ENCODE measurements around the gene NTM.

NTM gene

DNA sequence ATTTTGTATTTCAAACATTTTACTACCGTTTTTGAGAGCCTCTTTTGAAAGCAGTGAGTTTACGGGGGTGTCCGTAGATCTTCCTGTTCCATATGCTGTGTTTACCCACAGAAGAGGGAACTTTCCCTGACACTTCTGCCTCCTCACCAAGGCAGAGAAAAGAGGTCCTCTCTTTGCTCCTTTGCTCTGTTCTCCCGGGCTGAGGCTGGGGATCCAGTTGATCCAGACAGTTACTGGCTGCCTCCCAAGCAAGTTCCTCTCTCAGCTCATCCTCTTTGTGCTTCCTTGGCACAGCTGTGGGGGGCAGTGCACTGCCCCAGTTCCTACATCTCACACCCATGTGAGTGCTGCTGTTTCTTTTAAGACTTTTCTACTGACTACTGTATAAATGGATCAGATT, 813.7 kb downstream of the NTM start:
- DNase-seq, result no peak

DNA sequence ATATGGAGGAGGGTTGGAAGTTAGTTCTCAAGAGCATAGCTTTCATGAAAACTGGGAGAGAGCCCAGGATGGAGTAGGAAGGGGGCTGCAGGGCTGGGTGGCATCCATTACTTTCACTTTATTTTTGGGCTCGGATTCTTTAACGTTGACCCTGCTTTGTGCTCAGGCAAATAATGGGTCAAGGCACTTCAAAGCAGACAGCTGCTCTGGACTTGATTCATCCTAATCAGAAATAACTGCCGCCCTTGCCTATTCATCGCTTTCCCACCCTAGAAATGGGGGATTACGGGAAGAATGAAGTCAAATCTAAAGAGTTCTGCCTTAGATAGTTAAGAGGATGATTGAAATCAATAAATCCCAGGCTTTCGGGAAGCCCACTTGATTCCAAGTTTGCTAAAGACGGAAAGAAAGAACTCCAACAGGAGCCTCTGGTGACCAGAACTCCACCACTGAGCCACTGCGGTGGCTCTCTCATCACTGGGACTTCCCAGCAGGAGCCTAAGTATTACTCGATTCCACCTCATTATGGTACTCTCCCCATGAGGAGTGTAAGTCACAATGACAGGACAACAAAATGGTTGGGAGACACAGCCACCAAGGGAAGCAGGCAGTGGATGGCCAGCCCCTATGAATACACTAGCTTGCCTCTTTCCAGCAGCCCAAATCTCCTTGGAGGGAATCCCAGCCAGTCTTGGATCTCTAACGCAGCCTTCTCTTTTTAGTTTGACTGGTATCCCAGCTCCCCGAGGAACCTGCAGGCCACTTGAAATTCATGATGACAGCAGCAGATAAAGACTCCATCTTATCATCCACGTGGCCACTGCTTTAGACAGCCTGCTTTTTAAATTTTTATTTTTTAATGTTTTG, 815.5 kb downstream of the NTM start:
- DNase-seq, result no peak

DNA sequence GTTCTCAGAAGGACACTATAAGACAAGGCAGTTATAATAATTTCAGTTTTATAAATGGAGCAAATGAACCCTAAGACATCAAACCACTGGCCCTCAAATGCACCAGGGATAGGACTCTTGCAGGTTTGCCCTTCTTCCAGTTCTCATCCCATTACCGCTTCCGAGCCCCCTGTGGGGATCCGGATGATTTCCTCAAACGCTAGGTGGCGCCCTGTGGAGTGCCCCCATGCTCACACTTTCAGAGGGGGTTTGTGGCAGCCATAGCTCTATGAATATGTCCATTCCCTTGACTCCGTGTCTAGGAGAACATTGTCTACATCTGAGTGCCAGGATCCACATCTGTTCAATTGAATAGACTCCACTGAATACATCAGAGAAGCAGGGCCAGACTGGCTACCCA, 816.3 kb downstream of the NTM start:
- no peak for DNase-seq

DNA sequence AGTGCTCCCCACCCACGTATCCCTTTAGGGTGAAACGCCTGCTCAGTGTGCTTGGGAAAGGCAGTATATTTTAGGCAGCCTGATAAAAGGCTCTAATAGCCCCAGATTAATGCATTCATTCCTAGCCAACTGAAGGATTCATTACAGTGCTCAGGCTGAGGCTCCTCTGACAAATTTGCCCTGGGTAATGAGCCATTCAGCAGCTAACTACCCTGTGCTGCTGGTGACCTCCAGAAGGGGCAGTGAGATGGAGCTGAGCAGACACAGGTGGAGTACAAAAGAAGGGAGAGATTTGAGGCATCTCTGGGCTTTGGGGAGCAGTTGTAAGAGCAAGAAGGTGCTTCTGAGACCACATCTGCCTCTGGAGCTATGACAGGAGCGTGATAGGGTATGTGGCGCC, 817.0 kb downstream of the NTM start:
- DNase-seq, result no peak

DNA sequence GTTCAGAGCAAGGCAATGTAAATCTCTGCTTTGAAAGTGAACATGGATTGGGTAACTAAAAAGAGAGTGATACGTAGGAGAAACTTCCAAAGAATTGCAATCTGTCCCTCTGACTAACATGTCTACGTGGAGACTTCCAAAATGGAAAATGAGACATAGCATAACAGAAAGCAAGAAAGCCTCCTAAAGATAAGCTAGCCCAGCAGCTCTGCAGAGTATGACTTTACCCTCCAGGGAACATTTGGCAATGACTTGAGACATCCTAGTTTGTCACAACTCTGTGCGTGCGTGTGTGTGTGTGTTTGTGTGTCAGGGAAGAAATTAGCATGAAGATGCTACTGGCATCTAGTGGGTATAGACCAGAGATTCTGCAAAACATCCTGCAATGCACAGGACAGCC, 817.4 kb downstream of the NTM start:
- no peak for DNase-seq

DNA sequence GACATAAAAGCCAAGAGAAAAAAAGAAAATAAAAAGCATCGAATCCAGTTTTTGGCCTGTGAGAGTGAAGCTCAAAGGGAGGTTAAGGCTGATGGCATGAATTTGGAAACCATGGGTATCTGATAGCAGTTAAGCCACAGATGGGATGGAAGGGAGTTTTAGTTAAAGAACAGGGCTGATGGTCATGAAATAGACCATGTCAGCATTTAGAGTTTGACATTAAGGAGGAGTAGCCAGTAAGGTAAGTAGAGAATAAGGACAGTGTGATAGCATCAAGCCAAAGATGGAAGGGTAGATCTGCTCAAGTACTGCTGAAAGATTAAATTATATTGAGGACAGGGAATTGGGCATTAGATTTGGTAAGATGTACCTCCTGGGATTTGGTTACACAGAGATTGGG, 826.5 kb downstream of the NTM start:
- DNase-seq, result no peak

DNA sequence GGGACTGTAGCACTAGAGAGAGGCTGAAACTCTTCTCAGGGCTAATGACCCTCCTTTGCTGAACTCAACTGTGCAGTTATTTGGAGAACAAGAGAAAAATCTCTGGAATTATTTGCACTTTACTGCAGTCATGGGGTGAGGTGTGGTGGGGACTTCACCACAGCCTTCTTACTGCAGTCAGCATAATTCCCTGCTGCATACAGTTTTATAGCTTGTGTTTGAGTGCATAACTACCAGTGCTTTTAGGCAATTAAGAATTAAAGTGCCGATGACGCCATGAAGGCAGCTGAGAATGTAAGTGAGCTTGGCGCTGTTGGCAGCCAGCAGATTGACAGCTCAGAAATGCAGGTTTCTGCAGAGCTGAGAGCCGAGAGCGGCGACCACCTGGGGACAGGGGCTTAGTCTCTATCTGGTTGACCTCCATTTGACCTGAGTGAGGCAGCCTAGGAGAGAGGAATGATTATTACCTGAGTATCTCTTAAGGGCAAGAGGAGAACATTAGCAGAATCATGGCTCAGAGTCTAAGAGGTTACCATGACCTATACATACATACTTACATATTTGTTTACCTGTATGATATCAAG, 830.0 kb downstream of the NTM start:
- DNase-seq, result peak; percentile 79 to 96 (median 89)

DNA sequence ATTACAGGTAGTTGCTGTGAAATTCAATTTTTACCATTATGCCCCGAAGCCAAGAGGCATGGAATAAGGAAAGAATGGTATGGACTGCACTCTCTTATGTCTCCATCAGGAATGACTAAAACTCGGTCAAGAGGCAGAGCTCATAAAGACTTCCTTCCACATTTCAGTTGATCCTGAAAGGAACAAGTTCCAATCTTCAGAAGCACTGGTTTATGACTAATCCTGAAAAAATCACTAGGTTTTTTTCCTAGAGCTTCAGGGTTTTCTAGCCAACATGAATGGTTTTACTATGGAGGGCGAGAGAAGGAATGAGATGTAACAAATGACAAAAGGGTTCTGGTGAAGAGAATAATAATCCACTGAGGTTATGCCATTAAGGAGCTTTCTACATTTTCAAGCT, 832.2 kb downstream of the NTM start:
- no peak for DNase-seq

DNA sequence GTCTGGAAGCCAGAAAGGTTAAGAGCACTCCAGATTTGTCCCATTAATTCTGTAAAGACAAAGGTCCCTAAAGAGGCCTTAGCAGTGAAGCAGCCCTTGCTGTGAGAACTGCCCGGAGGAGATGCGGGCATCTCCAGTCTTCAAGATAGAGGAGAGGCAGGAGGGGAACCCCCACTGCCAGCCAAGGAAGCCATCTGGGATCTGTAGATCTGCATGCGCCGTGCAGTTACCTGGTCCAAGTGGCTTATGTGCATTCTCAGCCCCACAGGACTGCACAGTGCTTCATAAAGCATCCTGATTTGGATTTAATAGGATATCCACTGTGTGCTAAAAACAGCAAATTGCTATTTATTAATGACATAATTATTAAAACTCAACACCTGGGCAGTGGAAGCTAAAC, 834.6 kb downstream of the NTM start:
- no peak for DNase-seq

DNA sequence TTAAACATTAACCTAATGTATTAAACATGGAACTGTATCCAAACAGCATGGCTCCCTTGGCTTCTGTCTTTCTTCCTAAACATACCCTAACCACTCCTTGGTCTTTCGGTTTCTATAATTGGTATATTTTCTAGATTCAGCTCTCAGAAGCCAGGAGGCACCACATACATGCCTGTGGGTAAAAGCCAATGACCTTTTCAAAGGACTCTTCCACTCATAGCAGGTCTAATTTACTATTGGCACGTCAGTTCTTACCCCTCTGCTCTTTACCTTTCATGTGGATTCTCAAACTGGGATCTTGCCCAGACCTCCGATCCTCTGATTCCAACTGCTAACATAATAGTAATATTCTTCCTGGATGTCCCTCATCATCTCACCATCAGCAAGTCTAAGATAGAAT, 835.1 kb downstream of the NTM start:
- DNase-seq, result no peak

DNA sequence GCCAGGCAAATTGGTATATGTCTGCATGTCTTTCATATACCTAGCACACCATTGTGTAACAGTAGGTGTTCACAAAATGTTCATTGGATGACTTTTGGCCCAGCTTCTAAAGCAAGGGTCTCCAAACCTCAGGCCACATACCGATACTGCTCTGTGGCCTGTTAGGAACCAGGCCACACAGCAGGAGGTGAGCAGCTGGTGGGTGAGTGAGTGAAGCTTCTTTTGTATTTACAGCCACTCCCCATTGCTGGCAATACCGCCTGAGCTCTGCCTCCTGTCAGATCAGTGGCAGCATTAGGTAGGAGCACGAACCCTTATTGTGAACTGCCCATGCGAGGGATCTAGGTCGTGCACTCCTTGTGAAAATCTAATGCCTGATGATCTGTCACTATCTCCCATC, 836.6 kb downstream of the NTM start:
- no peak for DNase-seq

DNA sequence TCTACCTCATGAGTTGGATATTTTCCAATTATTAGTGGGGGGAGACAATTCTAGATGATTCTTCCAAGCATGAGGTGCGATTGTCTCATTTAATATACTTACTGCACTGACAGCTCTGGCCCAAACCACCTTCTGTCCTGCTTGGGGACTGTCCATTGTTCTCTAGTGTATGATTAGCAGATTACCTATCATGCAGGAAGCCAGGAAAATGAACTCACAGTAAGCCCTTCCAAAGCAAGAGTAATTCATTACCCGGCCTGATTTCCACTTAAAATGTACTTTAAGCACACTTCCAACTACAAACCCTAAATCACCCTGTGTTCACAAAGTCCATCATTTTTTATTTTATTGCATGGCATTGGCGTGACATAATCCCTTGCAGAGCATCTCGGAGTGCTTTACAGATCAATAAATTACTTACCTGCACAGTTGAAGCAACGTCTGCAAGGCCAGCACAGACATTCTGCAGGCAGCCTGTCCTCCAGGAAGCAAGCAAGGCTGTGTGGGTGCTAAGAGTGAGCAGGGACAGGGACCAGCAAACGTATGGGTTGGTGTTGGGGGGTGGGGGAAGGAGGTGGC, 838.2 kb downstream of the NTM start:
- peak in 1 of 3 experiments; percentile 22 for DNase-seq

DNA sequence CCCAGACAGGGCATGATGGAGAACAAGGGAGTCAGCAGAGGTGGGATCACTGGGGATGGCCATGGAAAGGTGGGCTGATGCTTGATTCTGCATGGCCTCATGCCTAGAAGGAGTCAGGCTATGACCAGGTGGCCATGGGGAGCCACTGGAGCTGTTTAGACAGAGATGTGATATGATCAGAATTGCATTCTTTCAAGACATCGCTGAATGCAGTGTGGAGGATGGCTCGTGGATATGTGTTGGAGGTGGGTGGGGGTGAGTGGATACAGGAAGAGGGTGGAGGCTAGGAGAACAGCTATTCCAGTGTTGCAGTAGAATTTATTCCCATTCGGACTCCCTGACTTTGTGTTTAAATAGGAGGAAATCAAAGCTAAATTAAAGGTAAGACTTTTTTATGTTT, 841.1 kb downstream of the NTM start:
- no peak for DNase-seq

DNA sequence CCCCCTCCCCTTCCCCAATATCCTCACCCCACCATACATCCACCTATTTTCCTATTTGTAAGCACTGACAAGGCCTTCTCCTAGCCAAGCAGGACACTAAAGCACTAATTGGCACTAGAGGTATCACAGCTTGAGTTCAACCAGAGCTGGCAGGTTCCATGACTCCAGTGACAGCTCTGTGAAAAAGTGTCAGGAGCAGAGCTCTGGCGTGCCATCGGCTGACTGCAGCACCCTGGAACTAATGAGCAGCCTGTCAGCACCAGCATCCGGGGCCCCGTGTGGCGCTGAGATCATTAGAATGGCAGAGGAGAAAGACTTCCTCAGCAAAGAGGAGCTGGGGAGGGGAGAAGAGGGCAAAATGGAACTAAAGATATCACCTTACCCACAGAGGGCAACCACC, 847.4 kb downstream of the NTM start:
- DNase-seq, result no peak

DNA sequence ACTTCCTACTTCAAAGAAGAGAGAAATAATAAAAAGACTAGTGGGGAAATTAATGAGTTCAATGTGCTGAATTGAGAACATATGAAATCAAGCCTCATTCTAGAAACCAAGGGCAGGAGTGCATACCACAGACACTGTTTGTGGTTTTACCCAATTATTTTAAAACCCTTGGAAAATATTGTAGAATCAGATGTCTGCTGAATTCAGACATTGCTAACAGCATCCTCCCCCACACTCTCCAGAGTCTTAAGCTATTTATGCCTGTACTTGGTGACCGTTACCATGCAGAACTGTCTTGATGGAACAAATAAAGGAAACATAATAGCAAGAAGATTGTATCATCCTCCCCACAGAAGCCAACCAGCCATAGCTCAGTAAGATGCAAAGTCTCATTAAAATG, 850.1 kb downstream of the NTM start:
- DNase-seq, result no peak

DNA sequence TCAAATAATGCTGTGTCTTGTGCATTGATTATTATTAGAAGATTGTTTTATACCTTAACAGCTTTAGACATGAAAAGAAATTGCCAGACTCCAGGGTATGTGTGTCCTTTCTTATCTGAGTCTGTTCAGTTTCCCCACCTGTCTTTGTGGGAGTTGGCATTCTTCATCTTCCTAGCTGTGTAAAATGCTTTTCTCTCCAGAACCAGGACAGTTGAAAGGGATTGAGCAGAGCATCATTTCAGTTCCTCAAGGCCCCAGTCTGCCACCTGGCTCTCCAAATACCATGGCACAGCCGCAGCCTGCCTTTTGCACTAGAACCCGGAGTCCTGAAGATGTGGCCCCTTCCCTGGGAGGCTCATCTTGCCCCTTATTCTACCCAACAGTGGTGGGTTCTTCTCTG, 851.9 kb downstream of the NTM start:
- DNase-seq, result no peak

DNA sequence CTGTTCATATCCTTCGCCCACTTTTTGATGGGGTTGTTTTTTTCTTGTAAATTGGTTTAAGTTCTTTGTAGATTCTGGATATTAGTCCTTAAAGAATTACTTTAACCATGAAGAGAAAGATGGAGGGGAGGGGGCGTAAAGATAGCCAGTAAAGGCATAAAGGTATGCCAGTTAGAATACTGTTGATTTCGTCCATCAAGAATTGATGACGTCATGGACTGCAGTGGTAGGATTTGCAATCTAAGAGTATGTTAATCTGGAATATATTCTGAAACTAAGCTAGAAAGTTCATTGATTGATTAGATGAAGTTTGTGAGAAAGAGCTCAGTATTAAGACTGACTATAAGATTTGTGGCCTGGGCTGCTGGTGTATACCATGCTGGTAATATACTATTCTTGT, 856.1 kb downstream of the NTM start:
- no peak for DNase-seq

DNA sequence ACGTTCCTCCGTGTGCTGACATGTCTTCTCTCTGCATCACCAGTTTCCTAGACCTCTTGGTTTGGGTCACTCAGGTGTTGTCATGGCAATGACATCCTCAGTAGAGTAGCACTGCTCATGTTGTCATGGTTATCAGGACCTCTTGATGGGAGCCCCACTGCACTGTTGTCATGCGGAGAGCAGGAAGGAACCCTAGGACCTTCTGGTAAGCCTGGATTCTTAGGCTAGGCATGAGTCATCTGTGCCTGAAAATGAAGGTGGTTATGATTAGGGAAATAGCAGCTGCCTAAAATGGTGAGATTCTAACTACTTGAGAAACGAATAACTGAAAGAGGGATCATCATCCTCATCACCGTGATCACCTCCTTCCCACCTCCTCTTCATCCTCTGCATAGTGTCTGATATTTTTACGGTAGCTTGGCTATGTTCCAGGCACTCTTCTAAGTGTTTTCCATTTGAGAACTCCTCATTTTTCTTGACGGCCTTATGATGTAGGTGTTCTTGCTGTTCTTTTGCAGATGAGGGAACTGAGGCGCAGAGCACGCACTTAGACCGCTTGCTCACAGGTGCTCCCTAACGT, 858.4 kb downstream of the NTM start:
- DNase-seq, result peak in 1 of 3 experiments; percentile 21

DNA sequence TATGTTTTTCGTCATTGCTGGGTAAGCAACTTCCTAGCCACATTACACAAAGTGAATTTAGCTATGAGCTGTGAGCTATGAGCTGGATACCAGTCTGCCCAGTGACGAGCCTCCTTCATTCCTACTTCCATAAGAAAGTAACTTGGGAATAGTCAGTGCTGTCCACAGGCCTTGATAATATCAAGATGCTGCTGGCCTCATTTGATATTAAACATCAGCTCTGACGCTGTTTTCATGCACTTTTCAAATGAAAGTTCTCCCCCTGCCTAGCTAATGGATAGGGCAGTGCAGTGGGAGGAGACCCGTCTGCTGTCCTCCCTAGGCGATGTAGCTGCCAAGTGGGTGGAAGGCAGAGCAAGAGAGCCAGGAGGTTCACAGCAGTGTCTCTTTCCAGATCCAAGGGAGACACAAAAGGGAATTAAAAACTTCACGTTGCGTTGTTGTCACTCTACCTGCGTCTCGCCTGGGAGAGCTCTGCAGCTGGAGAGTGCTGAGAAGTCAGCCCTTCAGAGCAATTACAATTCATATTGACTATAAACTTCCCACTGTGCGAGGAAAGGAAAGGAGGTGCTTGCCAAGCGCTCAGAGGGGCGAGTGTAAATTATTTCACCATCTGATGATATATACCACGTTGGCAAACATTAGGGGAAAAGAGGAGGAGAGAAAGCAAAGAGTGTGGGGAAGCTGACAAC, 861.4 kb downstream of the NTM start:
- peak; percentile 67 to 98 (median 86) for DNase-seq

DNA sequence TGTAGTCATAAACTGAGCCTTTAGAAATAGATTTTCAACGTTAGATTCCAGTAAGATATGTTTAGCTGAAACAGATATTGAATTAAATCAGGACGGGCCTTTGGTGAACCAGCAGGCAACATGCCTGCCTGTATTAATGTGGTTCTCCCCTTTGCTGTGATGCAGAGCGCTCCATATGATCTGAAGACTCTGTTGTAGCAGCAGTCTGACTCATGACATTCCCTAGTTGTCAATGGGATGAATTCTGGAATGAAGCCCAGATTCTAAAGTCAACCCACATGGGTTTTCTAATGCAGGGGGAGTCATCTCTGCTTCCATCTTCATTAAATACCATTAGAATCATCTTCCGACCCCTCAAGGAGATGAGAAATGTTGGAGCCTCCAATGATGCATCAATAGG, 864.5 kb downstream of the NTM start:
- DNase-seq, result no peak

DNA sequence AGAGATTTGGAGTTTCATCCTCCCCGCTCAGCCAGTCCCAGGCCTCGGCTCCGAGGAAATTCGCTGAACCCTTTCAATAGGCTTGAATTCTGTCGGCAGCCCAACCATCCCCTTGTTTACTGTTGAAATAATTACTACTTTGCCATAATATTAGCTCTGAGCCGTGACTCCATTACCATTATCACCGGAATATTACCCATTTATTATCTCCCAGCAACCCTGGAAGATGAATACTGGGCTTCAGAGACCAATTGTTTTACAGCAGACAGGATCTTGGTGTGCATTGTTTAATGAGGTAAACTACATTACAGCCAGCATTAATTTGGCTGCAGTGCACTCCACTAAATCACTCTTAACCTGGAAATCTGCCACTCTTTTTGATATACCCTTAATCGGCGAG, 867.4 kb downstream of the NTM start:
- peak in 2 of 3 experiments; percentile 89 to 98 for DNase-seq

DNA sequence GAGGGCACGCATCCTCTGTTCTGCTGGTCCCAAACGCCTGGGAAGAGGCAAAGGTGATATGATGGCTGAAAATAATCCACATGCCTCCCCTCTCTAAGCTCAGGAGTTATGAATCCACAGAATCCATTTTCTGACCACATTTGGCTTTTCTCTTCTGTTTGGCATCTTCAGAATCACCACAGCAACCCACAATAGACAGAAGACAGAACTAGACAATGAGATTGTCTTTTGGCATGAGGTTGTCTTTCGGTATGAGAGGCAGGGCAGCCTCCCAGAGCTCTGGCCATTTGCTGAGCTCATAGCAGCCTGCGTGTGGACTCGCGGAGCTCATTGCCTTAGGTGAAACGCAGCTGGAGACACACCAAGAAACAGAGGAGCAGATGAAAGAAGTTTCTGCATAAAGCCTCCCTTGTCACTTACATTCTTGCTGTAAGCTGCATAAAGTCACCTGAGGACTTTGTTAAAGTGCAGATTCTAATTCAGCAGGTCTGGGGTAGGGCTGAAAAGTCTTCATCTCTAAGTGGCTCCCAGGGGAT, 868.0 kb downstream of the NTM start:
- DNase-seq, result peak in 1 of 3 experiments; percentile 75

DNA sequence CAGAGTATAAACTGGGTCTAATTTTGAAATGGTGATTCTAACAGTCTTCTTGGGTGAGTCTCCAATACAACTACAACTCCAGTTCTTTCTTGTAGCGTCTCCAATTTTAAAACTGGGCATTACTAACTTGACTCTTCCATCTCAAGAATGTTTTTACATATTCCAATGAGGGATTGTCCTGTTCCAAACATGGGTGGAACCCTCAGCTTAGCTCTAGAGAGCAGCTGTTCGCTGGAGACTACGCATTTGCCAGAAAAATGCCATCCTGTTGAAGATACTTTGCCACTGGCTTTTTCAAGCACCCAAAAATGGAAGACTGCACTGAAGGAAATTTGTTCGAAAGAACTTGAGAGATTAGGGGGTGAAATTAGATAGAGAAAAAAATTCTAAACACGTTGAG, 870.0 kb downstream of the NTM start:
- DNase-seq, result no peak

All from NCI-H1417 (cell line).